Smooth muscle cell of trachea (primary cell): ENCODE results near the gene SLC45A2. TPM values are rescaled to one million over a fixed set of nuclear protein-coding genes. Genes with fewer than 3 reads are reported as not detected.

Source experiments
- total RNA-seq: library from RNA; depleted of rRNA; stranded (reverse); fragments of >200 nt; gene quantifications from 2 replicates; pipeline ENCODE4 v1.2.1, GENCODE V29; 2014

The SLC45A2 gene
- total RNA-seq: under 0.01 TPM in 1 of 2 replicates, not detected in the other

GRCh38 chr5:33984671-33985124, at the start of gene SLC45A2:
SLC45A2 (minus strand) TSS chr5:33984693; CDS start chr5:33984583, 110 bp downstream.

GRCh38 chr5:34007621-34008600, 23.4 kb upstream of the SLC45A2 start, which contains the start of gene AMACR:
AMACR (minus strand) TSS chr5:34008050; CDS start chr5:34008019, 31 bp downstream.

GRCh38 chr5:33936381-33937016, 48.0 kb downstream of the SLC45A2 start, which contains the start of gene RXFP3:
RXFP3 (plus strand) TSS chr5:33936386; CDS start chr5:33936741, 355 bp downstream.

Other genes with a start within 250 kb of the SLC45A2 start
- 8.9 and 12.1 TPM in 2 replicates for gene ADAMTS12, start 92.7 kb downstream of the SLC45A2 start, total RNA-seq
- gene RXFP3, start 48.3 kb downstream of the SLC45A2 start, total RNA-seq: not detected in 2 replicates
- 15.5 and 18.6 TPM in 2 replicates for gene AMACR, start 23.4 kb upstream of the SLC45A2 start, total RNA-seq
- gene C1QTNF3, start 58.5 kb upstream of the SLC45A2 start, total RNA-seq: 0.99 and 1.5 TPM in 2 replicates